Activated T-cell treated with anti-CD3 and anti-CD28 coated beads, Interleukin-2, amount 50 U/mL, for 24 hours (primary cell): Measurements from ENCODE around the gene PGAP6.
"Not testable (repeated sequence)": the region's sequence is repeated elsewhere in the genome, so short reads cannot be mapped to it uniquely, and the experiment has no call there.

ENCODE experiments used
- DNase-seq: peaks from one replicate; pipeline ENCODE4 v3.0.0-alpha.2; 2020
- H3K27ac Mint-ChIP-seq: 2 replicates; pipeline ENCODE4 v1.8.0; 2020; ENCODE audit warnings: mild to moderate bottlenecking, mixed read lengths
- H3K27me3 Mint-ChIP-seq: 2 replicates; pipeline ENCODE4 v1.8.0; 2020; ENCODE audit warnings: mixed read lengths
- H3K36me3 Mint-ChIP-seq: 2 replicates; pipeline ENCODE4 v1.8.0; 2020; ENCODE audit warnings: low read depth, mixed read lengths
- H3K4me1 Mint-ChIP-seq: 2 replicates; pipeline ENCODE4 v1.8.0; 2020; ENCODE audit warnings: low read depth, mixed read lengths
- H3K4me3 Mint-ChIP-seq: 2 replicates; pipeline ENCODE4 v1.8.0; 2020; ENCODE audit warnings: mild to moderate bottlenecking, moderate library complexity, mixed read lengths
- H3K9me3 Mint-ChIP-seq: 2 replicates; pipeline ENCODE4 v1.8.0; 2020; ENCODE audit warnings: mixed read lengths

PGAP6 gene

GRCh38 chr16:331181-331814 is 50.5 kb downstream of the PGAP6 start:
- H3K36me3 Mint-ChIP-seq, H3K27ac Mint-ChIP-seq, H3K27me3 Mint-ChIP-seq, DNase-seq, H3K4me3 Mint-ChIP-seq, H3K9me3 Mint-ChIP-seq: not testable (repeated sequence)
- peaks cover 64% of the 10 kb centered on the region for H3K4me1 Mint-ChIP-seq

- H3K36me3 Mint-ChIP-seq: peaks cover 4% of the 10 kb centered on the region
- no peak overlapping the region for H3K4me3 Mint-ChIP-seq
- no peak overlapping the region for H3K27ac Mint-ChIP-seq
- H3K4me1 Mint-ChIP-seq: peaks cover 62% of the 10 kb centered on the region
- H3K27me3 Mint-ChIP-seq: no peaks in the 10 kb centered on the region
- DNase-seq: no peak
- no peaks in the 10 kb centered on the region for H3K9me3 Mint-ChIP-seq
Observed at GRCh38 chr16:330741-331140, 51.0 kb downstream of the PGAP6 start.

- H3K27me3 Mint-ChIP-seq: no peaks in the 10 kb centered on the region
- H3K27ac Mint-ChIP-seq: peak overlapping the region; percentile 79
- H3K9me3 Mint-ChIP-seq: no peaks in the 10 kb centered on the region
- H3K36me3 Mint-ChIP-seq: peaks cover 2% of the 10 kb centered on the region
- peak overlapping the region; percentile 58 for H3K4me3 Mint-ChIP-seq
- no peak for DNase-seq
- H3K4me1 Mint-ChIP-seq: peaks cover 59% of the 10 kb centered on the region
Observed at GRCh38 chr16:325375-326145, 56.2 kb downstream of the PGAP6 start.

- Mint-ChIP-seq H3K4me3 (peak overlapping the region; percentile 58), H3K4me1 (peaks cover 60% of the 10 kb centered on the region), H3K27ac (peak overlapping the region; percentile 79), H3K27me3 (no peaks in the 10 kb centered on the region), H3K9me3 (no peaks in the 10 kb centered on the region), H3K36me3 (peaks cover 3% of the 10 kb centered on the region)
- DNase-seq: peak; percentile 66
Observed at GRCh38 chr16:324451-325334, 57.1 kb downstream of the PGAP6 start.

GRCh38 chr16:324201-324450 is 57.7 kb downstream of the PGAP6 start:
- Mint-ChIP-seq H3K27ac (no peak overlapping the region), H3K4me1 (peaks cover 64% of the 10 kb centered on the region), H3K36me3 (peaks cover 6% of the 10 kb centered on the region), H3K9me3 (no peaks in the 10 kb centered on the region), H3K27me3 (no peaks in the 10 kb centered on the region), H3K4me3 (no peak overlapping the region)
- no peak for DNase-seq

- H3K4me3 Mint-ChIP-seq: no peak overlapping the region
- DNase-seq: no peak
- no peaks in the 10 kb centered on the region for H3K27me3 Mint-ChIP-seq
- peaks cover 20% of the 10 kb centered on the region for H3K36me3 Mint-ChIP-seq
- no peak overlapping the region for H3K27ac Mint-ChIP-seq
- H3K4me1 Mint-ChIP-seq: peaks cover 69% of the 10 kb centered on the region
- H3K9me3 Mint-ChIP-seq: no peaks in the 10 kb centered on the region
Observed at GRCh38 chr16:322476-323143, 59.2 kb downstream of the PGAP6 start.

GRCh38 chr16:321532-321931 is 60.2 kb downstream of the PGAP6 start:
- H3K4me1 Mint-ChIP-seq: peaks cover 65% of the 10 kb centered on the region
- H3K27ac Mint-ChIP-seq: no peak overlapping the region

More at GRCh38 chr16:321532-321931, 60.2 kb downstream of the PGAP6 start:
- no peaks in the 10 kb centered on the region for H3K9me3 Mint-ChIP-seq
- no peak overlapping the region for H3K4me3 Mint-ChIP-seq
- H3K36me3 Mint-ChIP-seq: peaks cover 21% of the 10 kb centered on the region
- no peaks in the 10 kb centered on the region for H3K27me3 Mint-ChIP-seq
- no peak for DNase-seq
